Activated CD8-positive, alpha-beta memory T cell treated with anti-CD3 and anti-CD28 coated beads, Interleukin-2, amount 50 U/mL, for 24 hours (primary cell): ENCODE measurements around the gene KRT16.
"Not testable (repeated sequence)": the region's sequence is repeated elsewhere in the genome, so short reads cannot be mapped to it uniquely, and the experiment has no call there.

ENCODE experiments used
- DNase-seq: peaks from one replicate; pipeline ENCODE4 v3.0.0-alpha.2; 2020; ENCODE audit errors: extremely low read depth

Gene KRT16

DNA sequence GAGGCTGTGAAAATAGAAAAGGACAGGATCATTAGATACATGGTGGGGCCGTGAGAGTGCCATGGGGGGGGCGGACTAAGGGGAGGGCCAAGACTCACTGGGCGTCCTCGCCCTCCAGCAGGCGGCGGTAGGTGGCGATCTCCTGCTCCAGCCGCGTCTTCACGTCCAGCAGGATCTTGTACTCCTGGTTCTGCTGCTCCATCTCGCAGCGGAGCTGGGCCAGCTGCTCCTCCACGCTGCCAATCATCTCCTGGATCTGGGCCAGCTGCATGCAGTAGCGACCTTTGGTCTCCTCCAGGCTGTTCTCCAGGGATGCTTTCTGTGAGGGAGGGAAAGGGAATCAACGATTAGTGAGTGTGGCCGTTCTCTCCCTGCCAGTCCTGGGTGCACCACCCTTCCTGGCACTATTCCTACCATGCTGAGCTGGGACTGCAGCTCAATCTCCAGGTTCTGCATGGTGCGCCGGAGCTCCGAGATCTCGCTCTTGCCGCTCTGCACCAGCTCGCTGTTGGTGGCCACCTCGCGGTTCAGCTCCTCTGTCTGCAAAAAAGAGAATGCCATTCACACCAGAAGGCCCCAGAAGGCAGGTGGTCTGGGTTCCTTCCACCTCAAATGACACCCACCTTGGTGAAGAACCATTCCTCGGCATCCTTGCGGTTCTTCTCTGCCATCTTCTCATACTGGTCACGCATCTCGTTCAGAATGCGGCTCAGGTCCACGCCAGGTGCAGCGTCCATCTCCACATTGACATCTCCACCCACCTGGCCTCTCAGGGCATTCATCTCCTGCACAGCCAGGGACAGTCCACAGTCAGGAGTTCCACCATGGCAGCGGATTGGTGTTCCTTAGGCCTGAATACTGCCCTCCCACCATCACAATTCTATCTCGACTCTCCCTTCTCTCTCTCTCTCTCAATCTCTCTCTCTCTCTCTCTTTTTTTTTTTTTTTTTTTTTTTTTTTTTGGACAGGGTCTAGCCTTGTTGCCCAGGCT lies 29.1 kb downstream of the KRT16 start:
- no peak for DNase-seq

DNA sequence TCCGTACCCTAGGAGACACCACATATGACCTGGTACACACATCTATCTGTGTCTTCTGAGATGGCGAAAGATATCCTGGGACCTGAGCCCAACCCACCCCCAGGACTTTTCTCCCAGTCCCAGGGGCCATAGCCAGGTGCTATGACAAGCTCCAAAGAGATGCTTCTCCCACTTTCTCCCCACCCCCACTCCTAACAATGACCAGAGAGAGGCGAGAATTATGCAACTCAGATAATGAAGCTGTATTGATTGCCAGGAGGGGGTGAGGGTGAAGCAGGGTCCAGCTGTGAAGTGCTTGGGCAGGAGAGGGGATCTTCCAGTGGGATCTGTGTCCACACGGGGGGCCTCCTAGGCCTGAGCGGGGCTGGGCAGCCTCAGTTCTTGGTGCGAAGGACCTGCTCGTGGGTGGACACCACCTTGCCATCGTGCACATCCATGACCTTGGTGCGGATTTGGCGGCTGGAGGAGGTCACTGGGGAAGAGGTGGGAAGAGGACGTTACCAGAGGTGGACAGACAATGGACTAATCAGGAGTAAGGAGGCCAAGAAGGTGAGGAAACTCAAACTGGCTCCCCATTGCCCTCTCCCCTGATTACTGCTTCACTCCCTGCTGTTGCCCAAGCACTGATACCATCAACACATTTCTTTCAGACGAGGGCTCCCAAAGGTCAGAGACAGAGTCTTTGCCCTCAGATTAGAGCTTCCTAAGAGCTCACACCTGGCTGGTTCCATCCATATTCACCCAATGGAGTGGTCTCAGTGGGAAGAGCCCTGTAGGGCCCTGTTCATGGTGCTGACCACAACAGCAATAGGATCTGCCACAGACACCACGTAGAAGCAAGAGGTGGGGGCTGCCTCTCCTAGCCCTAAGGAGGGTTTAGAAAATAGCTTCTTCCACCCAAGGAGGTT lies 30.3 kb downstream of the KRT16 start:
- DNase-seq = not testable (repeated sequence)

DNA sequence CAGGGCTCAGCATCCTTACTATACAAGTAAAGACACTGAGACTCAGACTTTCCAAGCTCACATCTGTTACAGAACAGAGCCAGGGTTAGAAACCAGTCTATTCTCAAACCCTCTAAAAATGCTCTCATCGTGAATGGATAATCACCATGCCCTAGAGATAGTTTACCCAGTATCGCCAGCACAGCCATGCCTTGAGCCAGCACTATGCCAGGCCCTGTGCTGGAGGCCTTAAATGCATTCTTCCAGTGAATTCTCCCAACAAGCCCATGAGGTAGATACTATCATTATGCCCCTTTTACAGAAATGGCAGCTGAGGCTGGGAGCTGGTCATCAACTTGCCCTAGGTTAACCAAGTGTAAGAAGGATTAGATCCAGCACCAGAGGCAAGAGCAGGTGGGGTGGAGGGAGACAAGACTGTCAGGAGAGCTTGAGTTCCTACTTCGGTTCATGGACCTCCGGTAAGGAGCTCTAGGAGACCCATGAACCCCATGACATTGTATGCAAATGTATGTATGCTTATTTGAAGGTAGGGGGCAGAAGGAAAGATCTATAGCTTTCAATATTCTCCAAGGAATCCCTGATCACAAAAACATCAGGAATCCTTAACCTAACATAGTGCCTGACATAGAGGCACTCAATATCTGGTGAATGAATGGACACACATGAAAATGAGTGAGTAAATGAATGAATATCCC lies 31.1 kb downstream of the KRT16 start:
- no peak for DNase-seq

DNA sequence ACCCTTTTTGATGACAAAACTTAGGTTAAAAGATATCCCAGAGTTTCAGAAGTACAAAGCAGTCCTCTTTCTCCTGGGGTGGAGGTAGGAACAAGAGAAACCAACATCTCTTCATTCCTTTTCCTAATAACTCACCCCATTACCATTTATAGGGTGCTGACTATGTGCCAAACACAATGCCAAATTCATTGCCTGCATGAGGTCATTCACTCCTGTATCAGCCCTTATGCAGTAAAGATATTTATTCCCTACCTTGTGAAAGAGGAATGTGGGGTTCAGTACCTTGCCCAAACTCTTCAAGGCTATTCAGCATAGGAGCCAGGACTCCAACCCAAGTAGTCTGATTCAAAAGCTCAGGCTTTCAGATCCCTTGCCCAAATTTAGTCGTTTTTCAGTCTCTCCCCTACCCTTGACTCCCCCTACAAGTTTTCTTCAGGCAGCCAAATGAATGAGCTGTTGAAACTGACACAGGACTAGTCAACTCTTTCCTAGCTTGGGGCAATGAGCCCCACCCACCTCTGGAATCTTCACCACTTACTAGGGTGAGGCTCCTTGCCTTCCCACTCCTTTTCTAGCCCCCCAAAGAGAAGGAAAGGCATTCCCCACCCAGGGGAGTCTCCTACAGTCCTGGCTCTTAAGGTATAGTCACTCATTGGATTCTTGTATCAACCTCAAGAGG lies 31.7 kb downstream of the KRT16 start:
- DNase-seq = no peak

DNA sequence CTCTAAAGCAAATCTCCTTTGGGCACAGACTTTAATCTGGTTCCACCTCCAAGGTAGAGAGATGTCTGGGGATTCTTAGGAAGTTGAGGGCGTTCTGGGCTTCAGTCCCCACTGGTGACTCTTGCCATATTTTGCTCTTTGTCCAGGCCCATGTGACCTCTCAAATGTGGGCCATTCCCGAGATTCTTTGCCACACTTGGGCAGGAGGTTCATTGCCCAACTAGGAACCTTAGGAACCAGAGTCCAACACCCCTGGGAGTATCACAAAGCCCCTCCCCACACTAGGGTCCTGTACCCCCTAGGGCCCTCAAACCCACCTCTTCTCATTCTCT lies 32.4 kb downstream of the KRT16 start:
- DNase-seq = no peak

DNA sequence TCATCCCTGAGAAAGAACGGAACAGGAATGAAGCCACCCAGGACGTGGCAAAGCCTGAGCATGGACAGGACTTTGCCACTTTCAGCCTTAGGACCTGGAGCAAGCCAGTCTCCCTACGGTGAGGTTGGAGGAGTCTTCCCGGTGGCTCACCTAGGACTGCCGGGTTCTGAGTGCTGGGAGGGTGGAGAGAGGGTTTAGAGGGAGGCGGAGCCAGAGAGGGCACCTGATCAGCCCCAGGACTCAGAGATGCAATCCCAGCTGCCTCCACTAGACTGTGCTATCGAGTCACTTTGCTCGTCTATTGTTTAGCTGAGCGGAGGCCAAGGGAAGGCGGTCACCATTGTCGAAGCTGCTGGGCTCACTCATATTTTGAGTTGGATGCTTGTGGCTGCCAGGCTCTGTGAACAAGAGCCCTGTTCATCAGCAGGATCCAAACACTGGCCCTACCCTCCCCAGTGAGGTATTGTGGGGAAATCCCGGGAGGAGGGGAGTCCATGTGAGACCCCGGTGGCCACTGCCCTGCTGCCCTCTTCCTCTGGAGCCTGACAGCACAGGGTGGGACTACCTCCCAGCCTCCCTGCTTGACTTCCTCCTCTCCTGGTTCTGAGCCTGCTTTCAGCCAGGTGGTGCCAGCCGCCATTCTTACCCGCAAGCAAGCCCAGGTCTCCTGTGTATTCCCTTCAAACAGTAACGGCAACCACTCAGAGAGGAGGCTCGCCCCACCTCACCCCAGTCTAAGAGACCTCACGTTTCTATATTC lies 32.9 kb downstream of the KRT16 start:
- peak; percentile 39 for DNase-seq

DNA sequence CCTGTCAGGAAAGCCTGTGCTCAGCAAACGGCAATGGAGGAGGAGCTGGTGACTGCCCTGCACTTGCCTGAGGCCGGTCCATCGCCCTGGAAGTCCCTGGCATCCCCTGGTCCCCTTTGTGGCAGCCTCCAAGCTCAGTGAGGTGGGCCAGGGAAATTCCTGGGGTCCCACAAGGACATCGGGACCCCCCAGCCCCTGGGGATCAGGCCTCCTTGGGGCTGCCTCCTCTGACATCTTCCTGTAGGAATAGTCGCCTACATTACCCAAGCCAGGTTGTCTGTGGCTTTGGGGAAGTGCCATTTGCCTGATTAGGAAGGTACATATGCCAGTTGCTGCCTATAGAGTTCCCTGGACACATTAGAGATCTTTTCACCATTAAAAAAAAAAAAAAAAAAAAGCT lies 33.6 kb downstream of the KRT16 start:
- no peak for DNase-seq

DNA sequence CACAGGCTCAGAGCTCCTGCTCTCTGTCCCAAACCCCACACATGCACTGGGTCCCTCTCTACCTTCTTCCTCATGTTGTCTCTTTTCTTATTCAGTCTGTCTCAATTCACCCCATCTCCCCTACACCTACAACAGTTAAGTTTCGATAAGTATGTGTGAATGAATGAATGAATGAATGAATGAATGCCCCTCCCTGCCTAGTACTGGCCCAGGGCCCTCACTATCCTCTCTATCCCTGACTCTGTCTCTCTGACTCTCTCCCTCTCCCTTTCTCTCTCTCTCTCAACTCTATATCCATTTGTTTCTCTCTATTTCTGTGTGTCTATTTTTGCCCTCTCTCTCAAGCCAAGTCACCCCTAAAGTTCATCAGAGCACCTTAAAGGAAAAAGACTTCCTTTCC lies 34.0 kb downstream of the KRT16 start:
- DNase-seq = no peak

DNA sequence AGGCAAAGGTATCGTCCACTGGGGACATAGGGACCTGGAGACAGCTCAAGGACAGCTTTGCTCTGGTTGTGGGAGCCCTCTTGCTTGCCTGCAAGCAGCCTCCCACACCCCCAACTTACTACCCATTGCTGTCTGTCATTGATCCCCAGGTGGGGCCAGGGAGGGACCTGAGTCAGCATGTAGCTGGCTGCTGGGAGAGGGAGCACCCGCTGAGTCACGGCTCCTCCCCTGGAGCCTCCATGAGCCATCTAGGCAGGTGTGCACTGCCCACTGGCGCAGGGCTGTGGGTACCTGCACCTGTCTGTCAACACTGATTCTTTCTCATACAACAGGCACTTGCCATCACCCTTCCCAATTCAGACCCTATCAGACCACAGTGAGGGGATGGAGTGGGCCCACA lies 35.8 kb downstream of the KRT16 start:
- not testable (repeated sequence) for DNase-seq

DNA sequence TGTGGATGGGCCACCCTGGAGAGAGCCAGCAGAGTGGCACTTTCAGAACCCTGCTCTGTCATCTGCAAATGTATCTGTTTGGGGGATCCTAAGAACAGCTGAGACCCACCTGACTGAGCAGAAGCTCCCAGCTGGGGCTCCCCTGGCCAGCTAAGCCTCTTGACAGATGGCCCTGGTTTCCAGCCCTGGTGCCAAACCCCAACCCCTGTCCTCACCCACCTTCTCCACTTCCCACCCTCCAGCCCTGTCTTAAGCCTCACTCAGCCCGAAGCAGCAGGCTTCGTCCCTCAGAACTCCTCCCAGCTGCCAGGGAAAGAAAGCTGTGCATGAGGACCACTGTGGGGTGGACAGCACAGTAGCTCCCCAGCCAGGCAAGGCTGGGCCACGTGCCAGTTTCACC lies 37.2 kb downstream of the KRT16 start:
- DNase-seq = no peak

DNA sequence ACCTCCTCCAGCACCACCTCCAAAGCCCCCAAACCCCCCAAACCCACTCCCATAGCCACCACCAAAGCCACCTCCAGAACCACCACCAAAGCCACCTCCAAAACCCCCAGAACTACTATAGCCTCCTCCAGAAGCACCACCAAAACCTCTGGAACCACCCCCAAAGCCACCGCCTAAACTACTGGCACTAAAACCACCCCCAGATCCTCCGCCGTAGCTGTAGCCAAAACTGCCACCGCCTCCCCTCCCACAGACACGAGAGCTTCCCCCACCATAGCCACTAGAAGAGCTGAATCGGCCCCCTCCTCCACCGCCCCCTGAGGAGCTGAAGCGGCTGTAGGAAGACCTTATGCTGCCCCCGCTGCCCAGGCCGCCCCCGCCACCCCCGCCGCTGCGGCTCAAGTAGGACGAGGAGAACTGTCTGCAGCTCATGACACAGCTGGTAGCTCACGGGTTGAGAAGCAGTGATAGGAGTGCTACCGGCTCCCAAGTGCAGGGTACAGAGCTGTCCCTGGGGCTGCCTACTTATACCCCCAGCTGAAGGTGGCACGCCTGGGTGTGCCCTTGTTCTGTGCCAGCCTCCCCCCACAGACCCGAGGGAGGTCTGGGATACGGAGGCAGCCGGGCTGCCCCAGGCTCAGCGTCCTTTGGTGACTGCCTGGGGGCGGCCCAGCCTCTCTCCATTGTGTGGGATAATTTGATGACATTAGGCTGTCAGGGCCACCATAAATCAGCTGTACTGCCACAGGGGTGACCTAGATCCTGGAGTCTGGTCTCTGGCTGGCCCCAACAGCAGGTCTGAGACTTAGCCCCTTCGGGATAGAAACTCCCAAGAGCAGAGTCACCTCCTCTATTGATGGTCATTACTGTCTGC lies 40.8 kb downstream of the KRT16 start, which contains the start of gene KRT9:
KRT9 (minus strand) TSS at position 499 of the 874 bp plus-strand sequence; CDS start at position 432, 67 bp downstream.
- DNase-seq = no peak

DNA sequence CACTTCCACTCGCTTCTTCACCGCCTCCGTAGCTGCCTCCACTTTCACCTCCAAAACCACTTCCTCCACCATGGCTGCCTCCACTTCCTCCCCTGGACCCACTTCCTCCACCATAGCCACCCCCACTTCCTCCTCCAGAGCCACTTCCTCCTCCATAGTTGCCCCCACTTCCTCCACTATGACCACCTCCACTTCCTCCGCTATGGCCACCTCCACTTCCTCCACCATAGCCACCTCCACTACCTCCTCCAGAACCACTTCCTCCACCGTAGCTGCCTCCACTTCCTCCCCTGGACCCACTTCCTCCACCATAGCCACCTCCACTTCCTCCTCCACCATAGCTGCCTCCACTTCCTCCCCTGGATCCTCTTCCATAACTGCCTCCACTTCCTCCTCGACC lies 45.2 kb downstream of the KRT16 start:
- DNase-seq = no peak

DNA sequence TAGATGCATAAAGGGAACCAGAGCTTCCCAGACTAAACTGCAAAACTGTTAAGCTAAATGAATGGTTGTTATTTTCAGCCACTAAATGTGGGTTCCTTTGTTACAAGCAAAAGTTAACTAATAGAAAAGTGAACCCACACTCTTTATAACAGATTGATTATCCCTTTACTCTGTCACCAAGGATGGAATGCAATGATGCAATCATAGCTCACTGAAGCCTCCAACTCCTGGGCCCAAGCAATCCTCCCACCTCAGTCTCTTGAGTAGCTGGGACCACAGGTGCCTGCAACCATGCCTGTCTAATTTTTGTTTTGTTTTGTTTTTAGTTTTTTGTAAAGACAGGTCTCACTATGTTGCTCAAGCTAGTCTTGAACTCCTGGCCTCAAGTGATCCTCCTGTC lies 47.2 kb downstream of the KRT16 start:
- DNase-seq = no peak

DNA sequence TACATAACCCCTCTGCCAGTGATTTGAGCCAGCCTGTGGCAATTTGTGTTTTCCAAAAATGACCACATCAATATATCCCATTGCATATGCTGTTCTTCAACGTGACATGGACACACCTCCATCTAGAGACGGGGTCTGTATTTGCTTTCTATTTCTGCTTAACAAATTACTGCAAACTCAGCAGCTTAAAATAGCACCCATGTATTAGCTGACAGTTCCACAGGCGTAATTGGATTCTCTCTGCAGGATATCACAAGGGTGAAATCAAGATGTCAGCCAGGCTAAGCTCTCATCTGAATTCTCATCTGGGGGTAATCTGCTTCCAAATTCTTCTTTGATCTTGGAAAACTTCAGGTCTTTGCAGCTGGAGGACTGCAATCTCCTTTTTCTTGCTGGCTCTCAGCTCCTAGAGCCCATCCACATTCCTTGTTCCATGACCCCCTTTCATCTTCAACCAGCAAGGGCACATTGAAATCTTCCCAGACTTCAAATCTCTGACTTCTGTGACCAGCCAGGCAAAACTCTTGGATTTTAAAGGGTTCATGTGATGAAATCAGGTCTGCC lies 48.9 kb downstream of the KRT16 start:
- DNase-seq = no peak

DNA sequence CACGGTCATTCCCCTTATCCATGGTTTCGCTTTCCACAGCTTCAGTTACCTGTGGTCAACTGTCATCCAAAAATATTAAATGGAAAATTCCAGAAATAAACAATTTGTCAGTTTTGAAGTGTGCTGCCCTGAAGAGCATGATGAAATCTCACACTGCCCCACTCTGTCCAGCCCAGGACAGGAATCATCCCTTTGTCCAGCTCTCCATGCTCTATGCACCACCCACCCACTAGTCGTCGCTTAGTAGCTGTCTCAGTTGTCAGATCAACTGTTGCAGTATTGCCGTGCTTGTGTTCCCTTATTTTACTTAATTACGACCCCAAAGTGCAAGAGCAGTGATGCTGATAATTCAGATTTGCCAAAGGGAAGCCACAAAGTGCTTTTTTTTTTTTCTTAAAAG lies 51.0 kb downstream of the KRT16 start:
- DNase-seq = no peak
